ENCODE results near the gene GOLPH3. TPM values are rescaled to one million over a fixed set of nuclear protein-coding genes. Genes with fewer than 3 reads are reported as not detected.

Gene GOLPH3
- total and polyA plus RNA-seq, 4 donors, result 64.1 to 116 (median 68.5) TPM

DNA sequence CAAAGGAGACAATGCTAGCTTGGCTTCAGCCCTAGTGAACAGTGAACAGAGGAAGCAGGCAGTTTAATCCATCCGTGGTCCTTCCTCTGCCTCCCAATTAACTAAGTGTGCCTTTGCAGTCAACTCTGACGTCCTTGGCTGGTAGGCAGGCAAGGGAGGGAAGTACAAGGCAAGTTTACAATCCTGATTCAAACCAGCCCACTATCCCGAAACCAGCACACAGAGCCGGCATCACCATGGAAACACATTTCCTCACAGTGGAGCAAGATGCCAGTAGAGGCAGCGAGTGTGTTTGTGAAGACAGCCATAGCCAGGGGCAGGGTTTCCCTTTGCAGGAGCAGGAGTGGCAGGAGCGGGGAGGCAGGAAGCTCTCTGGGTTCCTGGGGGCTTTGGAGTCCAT lies 73.9 kb downstream of the GOLPH3 start:
- H3K27me3 ChIP-seq (ENCODE audit: control insufficient read depth in 4 of 4, insufficient read depth in 4 of 4, low read length in 3 of 4), result no peaks in the 10 kb centered on the region
- H3K9ac ChIP-seq (ENCODE audit: low read depth in 1 of 2, low read length in 2 of 2), result no peak overlapping the region
- DNase-seq (ENCODE audit: low spot score), result no peak
- H3K36me3 ChIP-seq (ENCODE audit: control insufficient read depth in 4 of 4, insufficient read depth in 3 of 4, low read depth in 1 of 4, low read length in 3 of 4), result peaks cover 12 to 36% (median 25%) of the 10 kb centered on the region in 4 donors
- H3K4me1 ChIP-seq (ENCODE audit: control insufficient read depth in 4 of 4, insufficient read depth in 4 of 4, low read length in 3 of 4), result no peaks in the 10 kb centered on the region
- TF ChIP-seq, protein P1, sequence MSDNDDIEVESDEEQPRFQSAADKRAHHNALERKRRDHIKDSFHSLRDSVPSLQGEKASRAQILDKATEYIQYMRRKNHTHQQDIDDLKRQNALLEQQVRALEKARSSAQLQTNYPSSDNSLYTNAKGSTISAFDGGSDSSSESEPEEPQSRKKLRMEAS (IDR thresholded peaks at IDR 0.05), result no peak
- TF ChIP-seq FOXA2 (IDR thresholded peaks at IDR 0.05) (no peak), FOXA1 (IDR thresholded peaks at IDR 0.05) (no peak), RXRA (IDR thresholded peaks at IDR 0.05) (no peak), HNF4A (conservative IDR thresholded peaks at IDR 0.05) (no peak)
- TF ChIP-seq, protein P2, sequence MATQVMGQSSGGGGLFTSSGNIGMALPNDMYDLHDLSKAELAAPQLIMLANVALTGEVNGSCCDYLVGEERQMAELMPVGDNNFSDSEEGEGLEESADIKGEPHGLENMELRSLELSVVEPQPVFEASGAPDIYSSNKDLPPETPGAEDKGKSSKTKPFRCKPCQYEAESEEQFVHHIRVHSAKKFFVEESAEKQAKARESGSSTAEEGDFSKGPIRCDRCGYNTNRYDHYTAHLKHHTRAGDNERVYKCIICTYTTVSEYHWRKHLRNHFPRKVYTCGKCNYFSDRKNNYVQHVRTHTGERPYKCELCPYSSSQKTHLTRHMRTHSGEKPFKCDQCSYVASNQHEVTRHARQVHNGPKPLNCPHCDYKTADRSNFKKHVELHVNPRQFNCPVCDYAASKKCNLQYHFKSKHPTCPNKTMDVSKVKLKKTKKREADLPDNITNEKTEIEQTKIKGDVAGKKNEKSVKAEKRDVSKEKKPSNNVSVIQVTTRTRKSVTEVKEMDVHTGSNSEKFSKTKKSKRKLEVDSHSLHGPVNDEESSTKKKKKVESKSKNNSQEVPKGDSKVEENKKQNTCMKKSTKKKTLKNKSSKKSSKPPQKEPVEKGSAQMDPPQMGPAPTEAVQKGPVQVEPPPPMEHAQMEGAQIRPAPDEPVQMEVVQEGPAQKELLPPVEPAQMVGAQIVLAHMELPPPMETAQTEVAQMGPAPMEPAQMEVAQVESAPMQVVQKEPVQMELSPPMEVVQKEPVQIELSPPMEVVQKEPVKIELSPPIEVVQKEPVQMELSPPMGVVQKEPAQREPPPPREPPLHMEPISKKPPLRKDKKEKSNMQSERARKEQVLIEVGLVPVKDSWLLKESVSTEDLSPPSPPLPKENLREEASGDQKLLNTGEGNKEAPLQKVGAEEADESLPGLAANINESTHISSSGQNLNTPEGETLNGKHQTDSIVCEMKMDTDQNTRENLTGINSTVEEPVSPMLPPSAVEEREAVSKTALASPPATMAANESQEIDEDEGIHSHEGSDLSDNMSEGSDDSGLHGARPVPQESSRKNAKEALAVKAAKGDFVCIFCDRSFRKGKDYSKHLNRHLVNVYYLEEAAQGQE (IDR thresholded peaks at IDR 0.05), result no peak
- no peaks in the 10 kb centered on the region for H3K9me3 ChIP-seq (ENCODE audit: control insufficient read depth in 4 of 4, low read length in 3 of 4)
- WGBS, result 79% methylated on average over 6 of the region's 6 CpGs
- no peak overlapping the region for H3K4me3 ChIP-seq (ENCODE audit: low read depth in 1 of 3, low read length in 3 of 3)
- H3K27ac ChIP-seq (ENCODE audit: low read depth in 1 of 2, low read length in 2 of 2), result peak overlapping the region in 1 of 2 donors; percentile 11

DNA sequence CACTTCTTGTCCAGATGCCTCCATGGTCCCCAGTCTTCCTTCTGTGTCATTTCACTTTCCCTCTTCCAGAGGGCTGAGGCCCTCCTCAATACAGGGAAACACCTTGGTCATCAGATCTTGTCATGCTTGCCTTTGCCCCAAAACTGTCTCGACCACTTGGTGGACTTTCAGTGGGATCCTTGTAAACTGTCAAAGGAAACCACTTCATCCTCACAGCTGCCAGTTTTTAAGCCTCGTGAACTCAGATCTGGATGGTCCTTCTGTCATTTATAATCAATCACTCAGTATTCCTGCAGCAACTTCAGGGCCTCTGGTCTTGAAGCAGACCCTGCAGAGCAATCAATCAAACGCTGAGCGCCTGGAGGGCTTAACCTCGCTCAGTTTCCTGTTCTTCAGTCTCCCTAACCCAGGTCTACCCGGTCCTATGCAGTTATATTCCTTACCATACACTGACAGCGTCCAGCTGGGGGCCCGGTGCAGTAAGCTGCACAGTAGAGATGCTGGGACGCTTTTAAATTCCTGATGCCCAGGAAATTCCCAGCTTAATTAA lies 74.6 kb downstream of the GOLPH3 start:
- Histone ChIP-seq H3K27me3 (ENCODE audit: control insufficient read depth in 4 of 4, insufficient read depth in 4 of 4, low read length in 3 of 4) (no peaks in the 10 kb centered on the region), H3K4me1 (ENCODE audit: control insufficient read depth in 4 of 4, insufficient read depth in 4 of 4, low read length in 3 of 4) (no peaks in the 10 kb centered on the region), H3K36me3 (ENCODE audit: control insufficient read depth in 4 of 4, insufficient read depth in 3 of 4, low read depth in 1 of 4, low read length in 3 of 4) (peaks cover 9 to 30% (median 21%) of the 10 kb centered on the region in 4 donors), H3K4me3 (ENCODE audit: low read depth in 1 of 3, low read length in 3 of 3) (no peak overlapping the region), H3K9me3 (ENCODE audit: control insufficient read depth in 4 of 4, low read length in 3 of 4) (no peaks in the 10 kb centered on the region), H3K9ac (ENCODE audit: low read depth in 1 of 2, low read length in 2 of 2) (no peak overlapping the region), H3K27ac (ENCODE audit: low read depth in 1 of 2, low read length in 2 of 2) (peak overlapping the region in 1 of 2 donors; percentile 44)
- WGBS, result 82% methylated on average over 9 of the region's 9 CpGs
- DNase-seq (ENCODE audit: low spot score), result no peak
- TF ChIP-seq, protein P3, sequence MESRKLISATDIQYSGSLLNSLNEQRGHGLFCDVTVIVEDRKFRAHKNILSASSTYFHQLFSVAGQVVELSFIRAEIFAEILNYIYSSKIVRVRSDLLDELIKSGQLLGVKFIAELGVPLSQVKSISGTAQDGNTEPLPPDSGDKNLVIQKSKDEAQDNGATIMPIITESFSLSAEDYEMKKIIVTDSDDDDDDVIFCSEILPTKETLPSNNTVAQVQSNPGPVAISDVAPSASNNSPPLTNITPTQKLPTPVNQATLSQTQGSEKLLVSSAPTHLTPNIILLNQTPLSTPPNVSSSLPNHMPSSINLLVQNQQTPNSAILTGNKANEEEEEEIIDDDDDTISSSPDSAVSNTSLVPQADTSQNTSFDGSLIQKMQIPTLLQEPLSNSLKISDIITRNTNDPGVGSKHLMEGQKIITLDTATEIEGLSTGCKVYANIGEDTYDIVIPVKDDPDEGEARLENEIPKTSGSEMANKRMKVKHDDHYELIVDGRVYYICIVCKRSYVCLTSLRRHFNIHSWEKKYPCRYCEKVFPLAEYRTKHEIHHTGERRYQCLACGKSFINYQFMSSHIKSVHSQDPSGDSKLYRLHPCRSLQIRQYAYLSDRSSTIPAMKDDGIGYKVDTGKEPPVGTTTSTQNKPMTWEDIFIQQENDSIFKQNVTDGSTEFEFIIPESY (IDR thresholded peaks at IDR 0.05), result no peak
- TF ChIP-seq, protein P4, sequence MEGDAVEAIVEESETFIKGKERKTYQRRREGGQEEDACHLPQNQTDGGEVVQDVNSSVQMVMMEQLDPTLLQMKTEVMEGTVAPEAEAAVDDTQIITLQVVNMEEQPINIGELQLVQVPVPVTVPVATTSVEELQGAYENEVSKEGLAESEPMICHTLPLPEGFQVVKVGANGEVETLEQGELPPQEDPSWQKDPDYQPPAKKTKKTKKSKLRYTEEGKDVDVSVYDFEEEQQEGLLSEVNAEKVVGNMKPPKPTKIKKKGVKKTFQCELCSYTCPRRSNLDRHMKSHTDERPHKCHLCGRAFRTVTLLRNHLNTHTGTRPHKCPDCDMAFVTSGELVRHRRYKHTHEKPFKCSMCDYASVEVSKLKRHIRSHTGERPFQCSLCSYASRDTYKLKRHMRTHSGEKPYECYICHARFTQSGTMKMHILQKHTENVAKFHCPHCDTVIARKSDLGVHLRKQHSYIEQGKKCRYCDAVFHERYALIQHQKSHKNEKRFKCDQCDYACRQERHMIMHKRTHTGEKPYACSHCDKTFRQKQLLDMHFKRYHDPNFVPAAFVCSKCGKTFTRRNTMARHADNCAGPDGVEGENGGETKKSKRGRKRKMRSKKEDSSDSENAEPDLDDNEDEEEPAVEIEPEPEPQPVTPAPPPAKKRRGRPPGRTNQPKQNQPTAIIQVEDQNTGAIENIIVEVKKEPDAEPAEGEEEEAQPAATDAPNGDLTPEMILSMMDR (IDR thresholded peaks at IDR 0.05; ENCODE audit: low read depth, low read length, missing input control), result no peak
- no peak for TF ChIP-seq RAD21 (IDR thresholded peaks at IDR 0.05)
- no peak for TF ChIP-seq RXRA (IDR thresholded peaks at IDR 0.05)
- TF ChIP-seq, protein P2 (IDR thresholded peaks at IDR 0.05), result no peak
